ENCODE data around the gene MPEG1. TPM values are rescaled to one million over a fixed set of nuclear protein-coding genes. Genes with fewer than 3 reads are reported as not detected.

The MPEG1 gene
- total RNA-seq, 1 donor from 2014 or later, result not detected

DNA sequence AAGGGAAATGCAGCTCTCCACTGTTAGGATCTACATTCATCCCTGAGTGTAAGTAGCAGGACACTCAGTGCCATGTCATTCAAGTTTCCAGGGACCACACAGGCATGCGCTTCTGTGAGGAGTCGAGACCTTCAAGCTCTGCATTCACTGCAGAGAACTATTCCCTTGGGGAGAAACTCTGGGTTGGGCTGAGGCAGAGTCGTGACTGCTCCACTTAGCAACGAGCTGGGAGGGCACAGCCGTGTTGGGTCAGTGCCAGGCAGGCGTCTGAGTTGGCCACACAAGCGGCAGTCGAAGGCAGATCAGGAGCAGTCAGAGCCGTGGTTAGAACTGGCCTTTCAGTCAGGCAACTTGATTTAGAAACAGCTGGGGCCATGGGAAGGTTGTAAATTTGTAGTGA, 14.7 kb downstream of the MPEG1 start:
- Mint-ChIP-seq H3K27ac (no peak overlapping the region), H3K9me3 (ENCODE audit: low read depth) (no peaks in the 10 kb centered on the region)

GRCh38 chr11:59196777-59197176, 15.9 kb downstream of the MPEG1 start:
- Mint-ChIP-seq H3K27ac (no peak overlapping the region), H3K36me3 (ENCODE audit: insufficient read depth) (peaks cover 55% of the 10 kb centered on the region), H3K4me3 (ENCODE audit: low read depth) (no peak overlapping the region), H3K9me3 (ENCODE audit: low read depth) (no peaks in the 10 kb centered on the region), H3K4me1 (ENCODE audit: low read depth) (no peaks in the 10 kb centered on the region), H3K27me3 (no peaks in the 10 kb centered on the region)
- DNase-seq (ENCODE audit: low spot score, unreplicated experiment), result no peak
- TF ChIP-seq, protein P1, sequence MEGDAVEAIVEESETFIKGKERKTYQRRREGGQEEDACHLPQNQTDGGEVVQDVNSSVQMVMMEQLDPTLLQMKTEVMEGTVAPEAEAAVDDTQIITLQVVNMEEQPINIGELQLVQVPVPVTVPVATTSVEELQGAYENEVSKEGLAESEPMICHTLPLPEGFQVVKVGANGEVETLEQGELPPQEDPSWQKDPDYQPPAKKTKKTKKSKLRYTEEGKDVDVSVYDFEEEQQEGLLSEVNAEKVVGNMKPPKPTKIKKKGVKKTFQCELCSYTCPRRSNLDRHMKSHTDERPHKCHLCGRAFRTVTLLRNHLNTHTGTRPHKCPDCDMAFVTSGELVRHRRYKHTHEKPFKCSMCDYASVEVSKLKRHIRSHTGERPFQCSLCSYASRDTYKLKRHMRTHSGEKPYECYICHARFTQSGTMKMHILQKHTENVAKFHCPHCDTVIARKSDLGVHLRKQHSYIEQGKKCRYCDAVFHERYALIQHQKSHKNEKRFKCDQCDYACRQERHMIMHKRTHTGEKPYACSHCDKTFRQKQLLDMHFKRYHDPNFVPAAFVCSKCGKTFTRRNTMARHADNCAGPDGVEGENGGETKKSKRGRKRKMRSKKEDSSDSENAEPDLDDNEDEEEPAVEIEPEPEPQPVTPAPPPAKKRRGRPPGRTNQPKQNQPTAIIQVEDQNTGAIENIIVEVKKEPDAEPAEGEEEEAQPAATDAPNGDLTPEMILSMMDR (IDR thresholded peaks at IDR 0.05; ENCODE audit: unreplicated experiment), result no peak

More for the DNA sequence above, 14.7 kb downstream of the MPEG1 start:
- no peak for DNase-seq (ENCODE audit: low spot score, unreplicated experiment)
- Mint-ChIP-seq H3K36me3 (ENCODE audit: insufficient read depth) (peaks cover 51% of the 10 kb centered on the region), H3K4me3 (ENCODE audit: low read depth) (no peak overlapping the region), H3K27me3 (no peaks in the 10 kb centered on the region), H3K4me1 (ENCODE audit: low read depth) (no peaks in the 10 kb centered on the region)
- TF ChIP-seq, protein P1 (IDR thresholded peaks at IDR 0.05; ENCODE audit: unreplicated experiment), result no peak

DNA sequence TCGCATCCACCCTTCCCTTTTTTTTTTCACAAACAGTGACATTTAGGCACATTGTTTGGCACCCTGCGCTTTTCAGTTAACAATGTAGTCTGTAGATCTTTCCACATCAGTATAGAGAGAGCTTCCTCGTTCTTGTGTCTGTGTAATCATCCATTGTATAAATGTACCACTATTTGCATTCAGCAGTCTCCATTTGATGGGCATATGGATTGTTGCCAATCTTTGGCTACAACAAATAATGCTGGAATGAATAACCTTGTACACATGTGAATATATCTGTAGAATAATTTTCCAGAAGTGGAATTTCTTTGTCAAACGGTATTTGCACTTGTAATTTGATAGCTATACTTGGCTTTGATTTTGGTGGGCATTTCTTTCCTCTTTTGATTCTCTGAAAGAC, 17.1 kb downstream of the MPEG1 start:
- TF ChIP-seq, protein P1 (IDR thresholded peaks at IDR 0.05; ENCODE audit: unreplicated experiment), result no peak
- no peak for DNase-seq (ENCODE audit: low spot score, unreplicated experiment)
- Mint-ChIP-seq H3K4me1 (ENCODE audit: low read depth) (no peaks in the 10 kb centered on the region), H3K36me3 (ENCODE audit: insufficient read depth) (peaks cover 54% of the 10 kb centered on the region), H3K27me3 (no peaks in the 10 kb centered on the region), H3K4me3 (ENCODE audit: low read depth) (no peak overlapping the region), H3K27ac (peak overlapping the region; percentile 50), H3K9me3 (ENCODE audit: low read depth) (no peaks in the 10 kb centered on the region)

GRCh38 chr11:59193587-59194130, 19.1 kb downstream of the MPEG1 start:
- H3K36me3 Mint-ChIP-seq (ENCODE audit: insufficient read depth), result peaks cover 57% of the 10 kb centered on the region
- no peak overlapping the region for H3K4me3 Mint-ChIP-seq (ENCODE audit: low read depth)
- DNase-seq (ENCODE audit: low spot score, unreplicated experiment), result no peak
- H3K27ac Mint-ChIP-seq, result no peak overlapping the region
- TF ChIP-seq, protein P1 (IDR thresholded peaks at IDR 0.05; ENCODE audit: unreplicated experiment), result no peak
- H3K9me3 Mint-ChIP-seq (ENCODE audit: low read depth), result no peaks in the 10 kb centered on the region
- H3K27me3 Mint-ChIP-seq, result no peaks in the 10 kb centered on the region
- peaks cover under 1% of the 10 kb centered on the region for H3K4me1 Mint-ChIP-seq (ENCODE audit: low read depth)

DNA sequence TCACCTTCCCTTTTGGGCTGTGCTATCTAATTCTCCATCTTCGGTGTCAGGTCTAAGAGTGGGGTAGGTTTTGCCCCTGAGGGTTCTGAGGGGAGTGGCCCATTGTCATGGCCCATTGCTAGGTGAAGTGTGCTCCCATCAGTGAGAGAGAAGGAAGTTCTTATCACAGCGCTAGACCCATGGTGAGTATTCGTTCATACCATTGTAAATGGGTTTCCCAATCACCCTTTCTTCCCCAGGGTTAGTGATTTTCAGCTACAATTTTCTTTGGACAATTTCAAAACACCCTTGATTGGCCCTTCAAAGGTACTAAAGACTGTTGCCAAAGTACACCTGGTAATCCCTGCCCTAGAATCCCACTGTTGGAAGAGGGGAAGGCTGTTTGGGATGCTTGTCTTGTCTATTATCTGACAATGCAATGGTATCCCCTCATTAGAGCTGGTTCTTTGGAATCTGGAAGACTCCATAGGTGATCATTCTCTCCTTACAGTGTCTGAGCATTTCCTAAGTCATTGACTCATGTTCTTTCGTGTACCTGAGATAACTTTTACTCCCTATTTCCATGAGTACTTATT, 20.2 kb downstream of the MPEG1 start:
- no peak overlapping the region for H3K4me3 Mint-ChIP-seq (ENCODE audit: low read depth)
- TF ChIP-seq, protein P1 (IDR thresholded peaks at IDR 0.05; ENCODE audit: unreplicated experiment), result no peak
- no peaks in the 10 kb centered on the region for H3K27me3 Mint-ChIP-seq
- H3K36me3 Mint-ChIP-seq (ENCODE audit: insufficient read depth), result peaks cover 59% of the 10 kb centered on the region
- H3K9me3 Mint-ChIP-seq (ENCODE audit: low read depth), result no peaks in the 10 kb centered on the region
- DNase-seq (ENCODE audit: low spot score, unreplicated experiment), result no peak
- no peak overlapping the region for H3K27ac Mint-ChIP-seq
- H3K4me1 Mint-ChIP-seq (ENCODE audit: low read depth), result peaks cover 5% of the 10 kb centered on the region

Data from progenitor cell of endocrine pancreas (in vitro differentiated cells).